Kidney capillary endothelial cell (primary cell): Measurements from ENCODE around the gene ATP5PB.

Experiments used
- DNase-seq: peaks from one replicate; pipeline ENCODE4 v3.0.0-alpha.2; 2018; ENCODE audit warnings: low spot score

ATP5PB gene

GRCh38 chr1:111475701-111476100 is 26.4 kb downstream of the ATP5PB start:
- DNase-seq, result no peak

DNA sequence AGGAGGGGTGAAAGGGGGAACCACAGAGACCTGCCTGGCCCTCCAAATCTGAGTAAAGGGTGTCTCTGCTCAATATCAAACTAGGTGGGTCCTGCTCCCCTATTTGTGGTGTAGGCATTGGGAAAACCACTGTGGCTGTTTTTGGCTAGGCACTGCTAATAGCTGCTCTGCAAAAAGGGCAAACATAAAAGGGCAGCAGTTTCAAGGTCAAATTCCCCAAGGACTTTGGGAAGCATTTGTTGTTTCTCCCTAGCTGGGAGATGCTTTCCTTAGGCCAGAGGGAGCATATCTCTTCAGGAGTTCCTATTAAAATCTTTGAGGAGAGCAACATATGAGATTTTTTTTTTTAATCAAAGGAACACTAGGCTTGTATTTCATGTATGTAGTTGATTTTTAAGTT is 26.9 kb downstream of the ATP5PB start:
- DNase-seq, result no peak

DNA sequence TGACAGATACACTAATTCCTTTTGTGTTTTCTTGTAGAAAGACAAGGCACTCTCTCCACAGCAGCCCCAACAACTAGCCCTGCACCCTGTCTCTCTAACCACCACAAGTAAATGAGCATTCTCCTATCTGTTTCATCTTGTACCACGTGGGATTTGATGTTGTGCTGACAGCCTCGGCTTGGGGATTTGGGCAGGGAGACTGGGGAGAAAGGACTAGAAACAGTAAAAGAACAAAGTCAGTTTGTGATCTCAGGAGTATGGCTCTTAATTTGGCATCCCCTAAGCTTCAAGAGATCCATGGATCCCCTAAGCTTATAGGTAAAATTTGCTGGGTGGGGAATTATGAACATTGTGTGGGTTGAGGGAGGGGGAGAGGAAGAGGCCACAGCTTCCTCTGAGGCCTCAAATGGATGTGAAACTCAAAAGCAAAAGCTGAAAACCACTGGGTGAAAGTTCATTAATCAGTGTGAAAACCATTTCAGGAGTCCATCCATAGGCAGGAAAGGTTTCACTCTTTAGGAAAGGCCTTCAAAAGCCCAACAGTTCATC is 27.6 kb downstream of the ATP5PB start:
- DNase-seq, result no peak

DNA sequence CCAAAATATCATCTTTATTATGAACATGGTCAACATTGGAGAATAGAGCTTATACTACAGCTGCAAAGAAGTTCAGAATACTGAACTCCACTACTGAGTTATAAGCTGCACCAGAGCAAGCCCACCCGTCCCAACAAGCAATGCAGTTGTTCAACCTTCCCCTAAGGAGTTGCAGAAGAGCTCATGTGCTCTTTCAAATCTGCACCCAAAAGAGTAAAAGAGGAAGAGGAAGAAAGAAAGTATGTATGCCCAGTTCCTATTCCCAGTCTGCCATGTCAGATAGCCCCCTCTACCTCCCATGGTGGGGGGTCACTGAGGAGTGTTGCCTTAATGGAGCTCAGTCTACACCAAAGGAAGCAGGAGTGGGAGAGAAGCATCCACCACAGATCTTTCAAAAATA is 31.4 kb downstream of the ATP5PB start:
- no peak for DNase-seq

GRCh38 chr1:111481387-111482221 is 32.3 kb downstream of the ATP5PB start:
- peak; percentile 77 for DNase-seq

- DNase-seq, result no peak
Observed at GRCh38 chr1:111483166-111483565, 33.9 kb downstream of the ATP5PB start.

DNA sequence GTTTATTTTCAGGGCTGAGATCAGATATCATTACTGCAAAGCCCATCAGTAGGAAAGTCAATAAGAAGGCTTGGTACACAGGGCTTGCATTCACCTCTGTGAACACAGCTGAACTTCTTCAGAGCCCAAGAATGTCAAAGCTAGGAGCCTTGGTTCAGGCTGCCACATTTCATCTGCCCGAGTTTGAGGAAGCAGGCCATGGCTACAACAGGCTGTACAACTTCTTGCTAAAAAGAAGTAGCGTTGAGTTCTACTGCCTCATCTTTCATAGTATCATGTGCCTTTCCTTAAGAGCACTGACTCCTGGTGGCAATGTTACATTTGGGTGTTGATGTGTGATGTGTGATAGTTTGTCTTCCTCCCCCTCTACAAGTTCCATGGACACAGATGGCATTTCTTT is 34.6 kb downstream of the ATP5PB start:
- no peak for DNase-seq

DNA sequence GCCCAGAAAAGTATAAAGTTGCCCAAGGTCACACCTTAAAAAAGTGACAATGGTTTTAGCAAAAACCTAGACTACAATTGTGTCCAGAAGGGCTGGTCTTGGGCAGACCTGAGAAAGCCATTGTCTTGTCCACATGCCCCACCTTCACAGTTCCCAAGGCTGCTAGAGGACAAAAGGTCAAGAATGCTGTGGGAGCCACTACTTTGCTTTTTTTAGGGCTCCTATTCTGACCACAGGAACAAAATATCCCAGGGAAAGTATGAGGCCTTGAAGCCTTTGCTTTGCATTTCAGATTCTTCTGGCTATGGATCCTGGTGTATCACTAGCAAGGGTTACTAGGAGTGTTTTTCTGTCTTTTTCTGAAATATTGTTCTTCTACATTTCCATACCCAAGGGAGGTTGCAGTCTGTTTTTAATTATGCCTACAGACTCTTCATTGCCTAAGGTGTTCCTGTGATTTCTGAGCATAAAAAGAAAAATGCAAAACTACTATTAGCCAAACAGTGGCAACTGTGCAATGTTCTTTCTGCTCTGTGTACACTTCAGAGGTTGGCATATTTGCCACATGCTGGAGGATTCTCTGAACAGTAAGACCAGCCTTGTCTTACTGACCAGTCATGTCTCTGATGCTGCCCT is 35.2 kb downstream of the ATP5PB start:
- no peak for DNase-seq

DNA sequence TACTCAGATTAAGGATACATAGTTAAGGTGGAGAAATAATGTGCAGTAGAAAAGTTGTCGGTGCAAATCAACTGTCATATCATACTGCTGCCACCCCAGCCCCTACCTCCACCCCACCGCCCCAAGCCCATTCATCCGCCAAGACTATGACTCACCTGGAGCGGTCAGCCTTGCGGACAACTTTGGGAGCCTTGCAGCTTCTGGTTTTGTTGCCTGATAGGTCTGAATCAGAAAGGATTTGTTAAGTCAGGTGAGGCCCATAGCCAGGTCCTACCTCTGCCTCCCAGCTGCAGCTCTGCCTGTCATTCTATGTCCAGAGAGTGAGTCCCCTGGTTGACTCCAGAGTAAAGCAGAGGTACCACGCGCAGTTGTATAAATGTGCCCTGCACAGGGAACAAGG is 37.2 kb downstream of the ATP5PB start:
- DNase-seq, result no peak

- no peak for DNase-seq
Observed at GRCh38 chr1:111487133-111487532, 37.9 kb downstream of the ATP5PB start.

DNA sequence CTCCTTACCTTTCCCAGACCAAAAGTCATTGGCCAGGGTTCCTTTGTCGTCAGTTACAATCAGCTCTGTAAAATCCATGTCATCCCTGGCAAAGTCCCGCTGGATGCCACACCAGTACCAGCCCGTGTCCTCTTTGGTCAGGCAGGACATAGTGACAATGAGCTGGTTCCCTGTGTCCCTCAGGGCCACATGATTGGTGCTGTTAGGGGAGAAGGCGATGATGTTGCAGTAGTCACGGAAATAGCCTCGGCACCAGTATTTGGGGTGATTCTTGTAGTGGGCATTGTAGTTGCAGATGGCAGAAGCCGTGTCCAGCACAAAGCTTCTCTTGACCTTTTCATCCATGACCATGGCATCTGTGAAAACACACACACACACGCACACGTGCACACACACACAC is 39.4 kb downstream of the ATP5PB start:
- DNase-seq, result no peak

GRCh38 chr1:111489604-111490003 is 40.3 kb downstream of the ATP5PB start:
- DNase-seq, result no peak

DNA sequence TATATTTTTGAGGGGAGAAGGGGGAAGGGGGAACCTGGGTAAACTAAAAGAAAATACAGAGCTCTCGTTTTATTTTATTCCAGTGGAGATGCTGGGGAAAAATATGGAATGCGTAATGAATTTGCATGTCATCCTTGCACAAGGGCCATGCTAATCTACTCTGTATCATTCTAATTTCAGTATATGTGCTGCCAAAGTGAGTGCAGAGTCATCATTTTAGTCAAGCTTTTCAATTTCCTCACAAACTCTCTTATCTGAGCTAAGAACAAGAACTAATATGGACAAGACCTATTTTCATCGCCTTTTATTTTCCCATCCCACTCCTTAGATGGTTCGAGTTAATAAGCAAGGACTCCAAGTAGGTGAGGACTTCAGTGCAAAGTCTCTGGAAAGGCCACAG is 41.0 kb downstream of the ATP5PB start:
- DNase-seq, result no peak

DNA sequence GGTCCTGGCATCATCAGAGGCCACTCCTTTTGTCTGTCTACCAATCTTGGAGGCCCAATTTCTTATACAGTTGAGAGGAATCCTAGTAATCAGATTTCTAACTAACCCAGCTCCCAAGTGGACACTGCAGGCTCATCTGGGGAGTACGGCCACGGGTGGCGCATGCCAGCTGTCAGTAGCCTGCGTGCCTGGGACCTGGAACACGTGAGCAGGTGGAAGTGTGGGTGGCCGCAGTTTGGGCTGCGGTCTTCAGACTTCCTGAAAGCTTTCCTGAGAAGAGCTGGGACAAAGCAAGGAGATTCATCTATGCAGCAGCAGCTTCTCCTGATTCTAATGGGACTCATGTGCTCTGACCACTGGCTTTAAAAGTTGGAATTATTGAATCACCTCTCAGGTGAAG is 41.8 kb downstream of the ATP5PB start:
- no peak for DNase-seq

- no peak for DNase-seq
Observed at GRCh38 chr1:111496398-111496797, 47.1 kb downstream of the ATP5PB start.

- no peak for DNase-seq
Observed at GRCh38 chr1:111497592-111497991, 48.3 kb downstream of the ATP5PB start.

- DNase-seq, result peak; percentile 71
Observed at GRCh38 chr1:111499026-111499785, 49.9 kb downstream of the ATP5PB start.

GRCh38 chr1:111501645-111502044 is 52.4 kb downstream of the ATP5PB start:
- DNase-seq, result no peak

GRCh38 chr1:111503585-111504060 is 54.4 kb downstream of the ATP5PB start, which contains the start of the genes ADORA3 and TMIGD3:
ADORA3 (minus strand) TSS chr1:111503633; CDS start chr1:111503354, 279 bp downstream.
TMIGD3 (minus strand) TSS chr1:111503633; CDS start chr1:111503354, 279 bp downstream.
- DNase-seq, result no peak

DNA sequence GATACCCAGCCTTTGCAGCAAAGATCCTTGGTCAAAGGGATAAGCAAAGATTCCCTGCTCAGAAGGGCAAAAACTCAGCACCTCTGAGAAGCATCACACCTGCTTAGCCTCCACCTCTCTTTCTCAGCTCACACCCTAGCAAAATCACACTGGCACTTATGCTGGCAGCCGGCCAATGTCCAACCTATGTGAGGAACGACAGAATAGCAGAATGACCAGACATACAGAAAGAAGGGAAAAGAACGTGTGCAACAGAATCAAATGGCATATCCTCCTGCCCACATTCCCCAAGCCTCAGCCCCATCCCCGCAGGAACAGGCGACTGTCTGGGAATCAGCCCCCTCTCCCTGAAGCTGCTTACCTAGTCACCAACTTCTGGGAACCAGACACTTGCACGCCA is 54.8 kb downstream of the ATP5PB start:
- DNase-seq, result no peak

- no peak for DNase-seq
Observed at GRCh38 chr1:111505641-111506119, 56.4 kb downstream of the ATP5PB start.

DNA sequence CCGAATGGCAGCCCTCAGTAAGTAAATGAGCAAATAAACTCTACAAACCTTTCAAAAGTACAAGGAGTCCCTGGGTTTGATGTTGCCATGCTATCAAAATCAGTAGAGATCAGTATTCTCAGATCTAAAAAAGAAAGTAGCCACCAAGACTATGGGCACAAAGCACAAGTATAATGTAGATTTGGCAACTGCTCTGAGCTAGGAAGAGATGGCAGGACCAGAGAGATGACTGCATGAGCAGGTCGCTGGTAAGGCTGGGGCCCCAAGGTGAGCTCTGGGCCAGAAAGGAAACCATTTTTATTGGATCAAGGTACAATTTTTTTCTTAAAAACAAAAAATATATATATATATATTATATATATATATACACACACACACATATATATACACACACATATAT is 57.3 kb downstream of the ATP5PB start:
- DNase-seq, result no peak
